HG03571 (cell line): Measurements from ENCODE around the gene PODNL1.
"Not testable (repeated sequence)": the region's sequence is repeated elsewhere in the genome, so short reads cannot be mapped to it uniquely, and the experiment has no call there.

Experiments used
- ATAC-seq: cut with Tn5 transposase; IDR thresholded peaks from one replicate; pipeline ENCODE4 v1.9.1; 2021; ENCODE audit not compliant: unreplicated experiment

The PODNL1 gene

DNA sequence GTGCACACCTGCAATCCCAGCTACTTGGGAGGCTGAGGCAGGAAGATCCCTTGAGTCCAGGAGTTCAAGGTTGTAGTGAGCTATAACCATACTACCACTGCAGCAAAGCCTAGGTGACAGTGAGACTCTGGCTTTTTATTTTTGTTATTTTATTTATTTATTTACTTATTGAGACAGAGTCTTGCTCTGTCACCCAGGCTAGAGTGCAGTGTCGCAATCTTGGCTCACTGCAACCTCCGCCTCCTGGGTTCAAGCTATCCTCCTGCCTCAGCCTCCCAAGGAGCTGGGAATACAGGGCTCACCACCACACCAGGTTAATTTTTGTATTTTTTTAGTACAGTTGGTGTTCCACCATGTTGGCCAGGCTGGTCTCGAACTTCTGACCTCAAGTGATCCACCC, 35.3 kb upstream of the PODNL1 start:
- not testable (repeated sequence) for ATAC-seq

DNA sequence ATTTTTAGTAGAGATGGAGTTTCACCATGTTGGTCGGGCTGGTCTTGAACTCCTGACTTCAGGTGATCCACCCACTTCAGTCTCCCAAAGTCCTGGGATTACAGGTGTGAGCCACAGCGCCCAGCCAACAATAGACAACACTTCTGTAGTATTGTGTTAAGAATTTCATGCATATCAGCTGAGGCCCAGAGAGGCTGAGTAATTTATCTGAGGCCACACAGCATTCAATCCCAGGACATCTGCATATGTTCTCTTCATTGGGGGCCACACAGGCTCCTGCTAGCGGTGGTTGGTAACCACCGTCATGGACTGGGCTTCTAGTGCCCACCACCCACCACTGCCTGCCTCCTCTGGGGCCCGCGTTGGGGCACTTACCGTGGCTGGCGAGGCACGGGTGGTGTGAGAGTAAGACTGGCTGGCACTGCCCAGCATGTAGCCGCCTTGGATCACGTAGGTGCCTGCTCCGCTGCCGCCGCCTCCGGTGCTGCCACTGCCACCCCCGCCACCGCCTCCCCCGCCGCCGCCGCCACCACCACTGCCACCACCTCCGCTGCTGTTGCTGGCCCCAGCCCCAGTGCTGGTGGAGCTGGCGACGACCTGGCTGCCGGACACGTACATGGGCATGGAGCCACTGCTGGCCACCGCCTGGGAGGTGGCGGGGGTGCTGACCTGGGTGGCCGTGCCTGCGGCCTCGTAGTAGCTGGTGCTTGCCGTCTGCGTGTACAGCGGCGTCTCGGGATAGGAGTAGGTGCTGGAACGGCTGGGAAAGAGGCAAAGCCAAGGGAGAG, 34.3 kb upstream of the PODNL1 start:
- no peak for ATAC-seq

DNA sequence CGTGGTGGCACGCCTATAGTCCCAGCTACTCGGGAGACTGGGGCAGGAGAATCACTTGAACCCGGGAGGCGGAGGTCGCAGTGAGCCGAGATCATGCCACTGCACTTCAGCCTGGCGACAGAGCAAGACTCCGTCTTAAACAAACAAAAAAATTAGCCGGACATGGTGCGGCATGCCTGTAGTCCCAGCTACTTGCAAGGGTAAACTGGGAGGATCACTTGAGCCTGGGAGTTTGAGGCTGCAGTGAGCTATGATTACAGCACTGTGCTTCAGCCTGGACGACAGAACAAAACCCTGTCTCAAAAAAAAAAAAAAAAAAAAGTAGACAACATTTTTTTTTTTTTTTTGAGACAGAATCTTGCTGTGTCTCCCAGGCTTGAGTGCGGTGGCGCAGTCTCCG, 33.7 kb upstream of the PODNL1 start:
- ATAC-seq: not testable (repeated sequence)

DNA sequence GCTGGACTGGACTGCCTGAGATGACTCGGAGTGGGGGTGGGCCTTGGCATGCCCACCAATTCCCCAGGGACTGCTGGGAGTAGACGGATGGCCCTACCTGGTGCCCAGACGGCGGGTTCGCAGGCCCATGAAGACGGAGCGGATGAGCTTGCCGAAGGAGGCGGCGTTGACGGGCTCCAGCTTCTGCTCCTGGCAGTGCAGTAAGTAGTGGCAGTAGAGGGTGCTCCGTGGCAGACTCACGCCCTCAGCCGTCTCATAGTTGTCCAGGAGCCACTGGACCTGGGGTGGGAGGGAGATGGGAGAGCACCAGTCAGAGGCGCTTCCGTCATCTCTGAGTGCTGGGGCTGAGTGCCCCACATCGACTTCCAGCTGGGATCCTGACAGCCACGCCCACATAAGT, 31.7 kb upstream of the PODNL1 start:
- ATAC-seq: no peak

DNA sequence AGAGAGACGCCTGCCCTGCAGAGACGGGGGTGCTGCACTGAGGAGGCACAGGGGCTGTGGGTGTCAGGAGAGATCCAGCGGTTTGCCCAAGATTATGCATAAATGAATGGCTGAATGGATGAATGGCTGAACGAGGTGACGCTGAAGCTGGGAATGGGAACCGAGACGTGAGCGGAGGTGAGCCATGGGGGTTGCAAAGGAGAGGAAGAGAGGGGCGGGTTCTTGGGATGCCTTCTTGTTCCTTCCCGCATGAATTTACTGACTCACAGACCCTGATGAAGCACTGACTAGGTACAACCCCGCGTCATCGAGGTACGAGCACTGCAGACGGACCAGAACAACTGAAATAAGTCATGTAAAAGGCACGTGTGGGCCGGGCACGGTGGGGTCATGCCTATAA, 30.8 kb upstream of the PODNL1 start:
- ATAC-seq: no peak

DNA sequence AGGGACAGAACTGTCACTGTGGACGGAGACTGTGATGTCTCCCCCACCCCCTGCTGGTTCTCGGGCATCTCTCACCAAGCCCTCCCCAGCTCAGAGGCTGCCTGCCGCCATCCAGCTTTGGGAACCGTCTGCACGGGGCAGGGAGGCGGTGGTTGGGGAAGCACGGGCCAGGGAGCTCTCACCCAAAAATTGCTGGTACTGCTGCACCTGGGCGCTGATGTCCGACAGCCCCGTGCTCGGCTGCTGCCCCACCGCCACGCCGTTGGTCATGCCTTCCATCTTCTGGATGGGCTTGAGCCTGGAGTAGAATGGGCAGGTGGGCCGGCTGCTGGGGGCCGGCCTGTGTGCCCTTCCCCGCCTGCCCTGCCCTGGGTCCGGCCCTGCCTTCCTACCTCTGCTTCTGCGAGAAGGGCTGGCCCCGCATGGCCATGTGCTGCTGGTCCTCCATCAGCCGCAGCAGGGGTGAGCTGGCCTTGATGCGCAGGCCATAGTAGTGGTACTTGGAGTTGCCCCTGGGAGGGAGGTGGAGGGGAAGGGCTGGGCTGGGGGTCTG, 30.2 kb upstream of the PODNL1 start:
- no peak for ATAC-seq

DNA sequence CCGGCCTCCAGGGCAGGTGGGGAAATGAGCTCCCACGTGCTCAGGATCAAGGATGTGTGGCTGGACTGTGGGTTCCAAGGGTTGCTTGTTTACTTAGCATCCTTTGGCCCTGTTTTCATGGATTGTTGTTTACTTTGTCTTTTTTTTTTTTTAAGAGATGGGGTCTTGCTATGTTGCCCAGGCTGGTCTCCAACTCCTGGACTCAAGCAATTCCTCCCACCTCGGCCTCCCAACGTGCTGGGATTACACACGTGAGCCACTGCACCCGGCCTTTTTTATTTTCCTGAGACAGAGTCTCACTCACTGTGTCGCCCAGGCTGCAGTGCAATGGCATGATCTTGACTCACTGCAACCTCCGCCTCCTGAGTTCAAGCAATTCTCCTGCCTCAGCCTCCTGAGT, 29.0 kb upstream of the PODNL1 start:
- ATAC-seq: not testable (repeated sequence)

DNA sequence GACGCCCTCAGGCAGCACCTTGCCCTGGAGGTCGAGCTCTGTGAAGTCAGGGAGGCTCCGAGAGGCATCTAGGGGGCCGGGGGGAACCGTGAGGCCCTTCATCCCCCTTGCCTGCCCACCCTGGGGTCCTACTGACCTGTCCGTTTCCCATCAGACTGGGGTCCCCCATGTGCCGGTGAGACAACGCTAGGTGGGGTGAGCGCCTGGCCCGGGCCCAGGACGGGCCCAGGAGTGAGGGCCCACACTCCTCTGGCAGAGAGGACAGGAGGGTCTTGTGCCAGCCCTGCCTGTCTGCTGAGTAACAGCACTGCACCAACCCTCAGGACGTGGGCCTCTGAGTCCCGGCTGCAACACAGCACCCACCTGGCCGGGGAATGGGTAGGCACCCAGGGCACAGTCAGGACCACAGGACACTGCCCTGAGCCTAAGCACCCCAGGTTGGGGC, 28.5 kb upstream of the PODNL1 start:
- ATAC-seq: no peak

DNA sequence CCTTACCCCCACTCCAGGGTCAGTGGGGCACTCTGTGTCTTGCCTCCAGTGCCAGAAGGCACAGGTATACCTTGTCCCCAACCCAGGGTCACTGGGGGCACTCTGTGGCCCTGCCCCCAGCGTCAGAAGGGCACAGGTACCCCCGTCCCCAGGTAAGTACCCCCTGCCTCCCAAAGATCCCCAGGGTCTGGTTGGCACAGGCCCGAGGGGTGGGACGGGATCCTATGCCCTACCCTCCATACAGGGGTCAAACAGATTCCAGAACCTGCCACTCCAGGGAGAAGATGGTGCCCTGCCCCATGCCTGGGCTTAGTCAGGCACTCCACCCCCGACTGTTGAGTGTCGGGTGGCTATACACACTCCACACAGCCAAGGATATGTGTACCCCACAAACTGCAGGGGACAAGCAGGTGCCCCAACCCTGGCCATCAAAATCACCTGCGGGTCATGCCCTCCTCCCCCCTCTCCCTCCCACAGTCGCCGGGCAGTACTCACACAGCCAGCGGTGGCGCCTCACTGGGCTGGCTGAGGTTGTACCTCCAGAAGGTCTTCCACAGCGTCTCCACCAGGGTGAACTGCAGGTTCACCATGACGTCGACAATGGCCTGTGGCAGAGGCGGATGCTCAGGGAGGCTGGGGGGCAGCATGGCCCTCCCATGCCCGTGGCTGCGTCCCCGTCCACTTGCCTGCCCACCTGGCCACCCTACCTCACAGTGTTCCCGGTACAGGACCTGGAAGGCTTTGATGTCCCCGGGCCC, 27.9 kb upstream of the PODNL1 start:
- ATAC-seq: no peak

DNA sequence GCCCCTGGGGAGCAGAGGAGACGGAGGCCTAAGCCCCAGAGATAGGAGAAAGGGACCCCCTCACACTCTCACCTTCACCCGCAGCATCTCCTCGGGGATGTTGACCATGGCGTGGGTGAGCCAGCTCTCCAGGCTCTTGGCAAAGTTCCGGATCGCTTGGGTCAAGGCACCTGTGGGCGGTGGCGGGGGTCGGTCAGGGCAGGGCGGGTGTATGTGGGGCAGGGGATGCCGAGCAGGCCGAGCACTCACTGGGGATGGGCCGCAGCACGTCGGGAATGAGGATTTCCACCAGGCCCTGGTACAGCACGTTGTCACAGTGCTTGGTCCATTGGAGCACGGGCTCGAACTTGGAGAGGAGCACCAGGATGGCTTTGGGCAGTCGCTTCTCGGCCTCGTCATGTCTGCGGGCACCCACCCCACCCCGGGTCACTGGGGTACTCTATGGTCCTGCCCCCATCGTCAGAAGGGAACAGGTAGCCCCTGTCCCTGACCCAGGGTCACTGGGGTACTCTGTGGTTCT, 27.2 kb upstream of the PODNL1 start:
- ATAC-seq: no peak

DNA sequence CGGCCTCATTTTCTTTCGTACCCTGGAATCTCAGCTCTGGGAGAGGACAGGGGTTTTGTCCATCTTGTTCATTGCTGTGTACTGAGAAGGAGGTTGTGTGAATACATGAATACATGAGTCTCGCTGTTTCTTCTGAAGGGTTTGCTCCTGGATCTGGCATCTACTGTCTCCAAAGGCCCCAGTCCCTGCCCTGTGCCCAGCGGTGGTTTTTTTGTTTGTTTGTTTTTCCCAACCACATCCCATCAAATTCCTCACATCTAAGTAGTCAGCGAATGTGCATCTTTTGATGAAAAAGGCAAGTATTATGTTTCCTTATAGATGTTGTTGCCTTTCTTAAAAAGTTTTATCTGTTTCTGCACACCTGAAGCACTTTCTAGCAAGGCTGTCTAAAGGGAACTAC, 26.6 kb upstream of the PODNL1 start:
- ATAC-seq: no peak

DNA sequence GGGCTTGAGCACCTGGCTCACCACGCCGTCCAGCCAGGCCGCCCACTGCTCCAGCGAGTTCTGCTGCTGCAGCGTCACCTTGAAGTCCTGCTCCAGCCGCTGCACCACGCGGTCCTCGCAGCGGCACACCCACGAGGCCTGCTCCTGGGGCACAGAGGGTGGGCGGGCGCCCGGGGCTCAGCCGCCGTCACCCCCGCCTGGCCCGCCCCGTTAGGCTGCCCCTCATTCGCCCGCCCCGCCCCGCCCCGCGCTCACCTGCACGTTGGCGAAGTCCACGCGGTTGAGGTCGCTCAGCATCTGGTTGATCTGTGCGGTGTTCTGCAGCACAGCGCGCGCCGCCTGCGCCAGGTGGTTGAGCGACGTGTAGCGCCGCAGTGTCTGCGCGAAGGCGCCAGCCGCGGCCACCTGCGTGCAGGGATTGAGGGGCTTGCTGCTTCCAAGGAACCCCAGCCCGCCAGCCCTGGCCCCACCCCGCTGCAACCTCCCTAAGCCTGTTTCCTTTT, 25.4 kb upstream of the PODNL1 start:
- ATAC-seq: no peak

DNA sequence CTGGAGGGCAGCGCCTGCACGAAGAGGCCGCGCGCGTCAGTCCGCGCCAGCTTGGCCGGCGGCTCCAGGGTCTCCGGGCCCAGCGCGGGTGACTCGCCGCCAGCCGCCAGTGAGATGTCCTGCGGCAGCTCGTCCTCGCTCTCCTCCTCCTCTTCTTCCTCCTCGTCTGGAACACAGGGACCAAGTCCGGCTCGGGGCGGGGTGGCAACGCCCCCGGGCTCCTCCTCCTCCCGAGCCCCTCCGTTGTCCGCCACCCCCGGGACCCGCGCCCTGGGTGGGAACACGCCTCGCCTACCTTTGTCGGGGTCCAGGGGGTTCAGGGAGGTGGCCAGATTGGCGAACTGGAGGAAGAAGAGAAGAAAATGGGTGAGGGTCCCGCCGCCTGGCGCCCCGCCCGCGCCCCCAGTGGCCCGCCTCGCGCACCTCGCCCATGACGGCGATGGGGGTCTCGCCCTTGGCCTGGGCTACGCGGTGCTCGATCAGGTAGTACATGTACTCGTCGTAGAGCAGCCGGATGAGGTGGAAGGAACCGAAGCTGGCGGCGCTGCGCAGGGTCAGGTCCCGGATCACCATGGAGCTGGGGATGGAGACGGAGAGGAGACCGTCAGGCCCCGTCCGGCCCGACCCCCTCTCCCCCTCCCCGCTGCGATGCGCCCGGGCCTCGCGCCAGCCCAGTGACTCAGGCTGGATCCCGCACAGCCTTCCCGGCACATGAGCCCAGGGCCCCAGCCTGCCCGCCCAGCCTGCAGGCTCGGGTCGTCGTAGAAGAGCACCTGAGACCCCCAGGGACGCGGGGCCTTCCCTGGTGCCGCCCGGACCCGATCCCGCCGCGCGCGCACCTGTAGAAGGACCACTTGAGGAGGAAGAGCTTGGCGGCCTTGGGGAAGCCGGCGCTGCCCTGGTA, 24.7 kb upstream of the PODNL1 start:
- ATAC-seq: no peak

DNA sequence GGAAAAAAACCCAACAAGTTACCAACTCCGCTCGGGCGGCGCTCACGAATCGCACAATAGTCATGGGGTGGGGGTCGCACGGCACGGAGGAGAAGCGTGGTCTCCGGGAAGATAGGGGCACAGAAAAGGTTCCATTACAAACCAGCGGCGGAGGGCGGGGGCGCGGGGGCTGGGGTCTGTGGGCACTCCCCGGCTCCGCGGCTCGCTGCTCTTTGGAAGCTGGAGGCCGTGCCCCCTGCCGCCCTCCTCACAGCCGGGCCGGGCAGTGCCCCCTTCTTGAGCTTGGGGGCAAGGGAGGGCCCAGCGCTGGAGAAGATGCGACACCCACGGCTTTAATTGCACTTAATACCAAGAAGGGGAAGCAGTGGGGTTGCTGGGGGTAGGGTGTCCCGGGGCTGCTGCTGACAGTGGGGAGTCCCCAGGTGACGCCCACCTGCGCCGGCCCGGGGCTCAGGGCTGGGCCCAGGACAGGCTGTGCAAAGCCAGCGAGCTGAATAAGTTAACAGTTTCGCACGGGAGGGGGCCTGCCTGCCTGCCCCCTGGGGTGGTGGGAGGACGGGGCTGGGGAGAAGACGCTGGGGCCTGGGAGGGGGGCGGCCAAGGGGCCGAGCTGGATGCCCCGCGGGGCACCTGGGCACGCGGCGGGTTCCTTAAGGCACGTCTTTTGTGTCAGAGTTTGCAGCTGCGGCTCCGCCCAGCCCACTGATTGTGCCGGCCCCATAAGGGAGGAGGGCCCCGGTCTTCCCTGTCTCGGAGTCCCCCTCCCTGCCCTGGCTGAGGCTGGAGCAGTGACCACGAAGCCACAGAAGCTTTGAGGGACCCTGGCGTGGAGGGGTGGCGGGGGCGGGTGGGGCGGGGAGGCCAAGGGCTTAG, 23.8 kb upstream of the PODNL1 start:
- no peak for ATAC-seq

DNA sequence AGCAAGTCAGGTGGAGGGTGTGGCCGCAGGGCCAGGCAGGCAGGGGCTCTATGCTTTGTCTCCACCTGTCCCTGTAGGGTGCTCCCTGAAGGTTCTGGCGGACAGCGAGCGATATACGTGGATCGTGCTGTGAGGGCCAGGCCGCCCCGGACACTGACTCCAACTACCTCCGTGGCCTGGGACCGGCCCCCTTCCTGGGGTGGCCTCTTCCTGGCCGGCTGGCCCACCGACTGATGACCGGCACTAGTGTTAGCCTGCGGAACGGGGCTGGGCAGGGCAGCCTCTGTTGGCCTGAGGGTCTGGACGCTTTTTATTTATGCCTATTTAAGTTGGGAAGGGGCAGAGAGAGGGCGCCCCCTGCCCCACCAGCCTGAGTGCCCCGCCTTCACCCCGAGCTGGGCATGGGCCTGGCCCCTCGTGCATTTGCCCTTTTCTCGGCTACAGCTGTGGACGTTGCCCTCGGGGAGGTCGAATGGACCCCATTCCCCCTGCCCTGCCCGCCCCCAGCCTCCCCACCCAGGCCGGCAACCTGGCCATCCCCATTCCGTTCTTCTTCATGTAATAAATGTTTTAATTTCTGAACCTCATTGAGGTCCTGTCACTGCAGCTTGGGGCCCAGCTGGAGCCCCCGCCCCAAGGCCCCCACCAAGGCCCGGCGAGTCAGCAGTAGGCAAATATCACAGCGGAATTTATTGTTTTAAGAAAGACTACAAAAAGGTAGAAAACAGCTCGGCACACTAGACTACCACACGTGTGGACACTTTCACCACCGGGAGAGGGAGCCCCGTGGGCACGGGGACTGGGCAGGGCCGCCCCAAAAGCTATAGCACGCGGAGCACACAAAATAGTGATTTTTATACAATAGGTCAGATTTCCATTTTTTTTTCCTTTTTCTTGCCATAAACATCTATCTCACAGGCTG, 22.9 kb upstream of the PODNL1 start:
- no peak for ATAC-seq

DNA sequence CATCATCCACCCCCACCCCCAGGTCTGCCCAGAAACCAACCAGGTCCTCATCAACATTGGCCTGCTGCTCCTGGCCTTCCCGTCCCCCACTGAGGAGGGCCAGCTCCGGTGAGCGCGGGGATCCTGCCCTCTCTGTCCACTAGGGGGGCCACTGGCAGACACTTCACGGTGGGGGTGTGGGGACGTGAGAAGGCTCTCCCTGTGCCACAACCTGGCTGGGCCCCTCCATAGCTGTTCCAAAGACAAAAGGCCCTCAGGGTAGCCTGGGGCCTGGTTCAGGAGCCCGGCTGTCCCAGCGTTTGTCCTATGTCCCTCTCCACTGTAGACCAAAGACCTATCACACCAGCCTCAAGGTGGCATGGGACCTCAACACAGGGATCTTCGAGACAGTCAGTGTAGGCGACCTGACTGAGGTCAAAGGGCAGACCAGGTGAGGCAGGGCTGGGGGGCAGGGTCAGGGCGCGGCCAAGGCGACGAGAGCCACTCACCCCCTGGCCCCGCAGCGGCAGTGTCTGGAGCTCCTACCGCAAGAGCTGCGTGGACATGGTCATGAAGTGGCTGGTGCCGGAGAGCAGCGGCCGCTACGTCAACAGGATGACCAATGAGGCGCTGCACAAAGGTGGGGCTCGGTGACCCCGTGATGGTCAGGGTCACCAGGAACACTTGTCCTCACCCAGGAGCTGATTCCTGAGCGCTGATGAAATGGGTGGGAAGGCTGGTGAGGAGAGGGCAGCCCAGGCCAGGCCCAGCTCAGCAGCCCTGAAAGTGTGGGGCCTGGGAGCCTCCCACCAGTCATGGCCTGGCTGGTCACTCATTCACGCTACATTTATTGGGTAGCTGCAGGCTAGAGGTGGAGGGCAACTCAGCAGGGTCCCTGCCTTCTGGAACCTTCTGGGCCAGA, 22.0 kb upstream of the PODNL1 start:
- ATAC-seq: no peak

DNA sequence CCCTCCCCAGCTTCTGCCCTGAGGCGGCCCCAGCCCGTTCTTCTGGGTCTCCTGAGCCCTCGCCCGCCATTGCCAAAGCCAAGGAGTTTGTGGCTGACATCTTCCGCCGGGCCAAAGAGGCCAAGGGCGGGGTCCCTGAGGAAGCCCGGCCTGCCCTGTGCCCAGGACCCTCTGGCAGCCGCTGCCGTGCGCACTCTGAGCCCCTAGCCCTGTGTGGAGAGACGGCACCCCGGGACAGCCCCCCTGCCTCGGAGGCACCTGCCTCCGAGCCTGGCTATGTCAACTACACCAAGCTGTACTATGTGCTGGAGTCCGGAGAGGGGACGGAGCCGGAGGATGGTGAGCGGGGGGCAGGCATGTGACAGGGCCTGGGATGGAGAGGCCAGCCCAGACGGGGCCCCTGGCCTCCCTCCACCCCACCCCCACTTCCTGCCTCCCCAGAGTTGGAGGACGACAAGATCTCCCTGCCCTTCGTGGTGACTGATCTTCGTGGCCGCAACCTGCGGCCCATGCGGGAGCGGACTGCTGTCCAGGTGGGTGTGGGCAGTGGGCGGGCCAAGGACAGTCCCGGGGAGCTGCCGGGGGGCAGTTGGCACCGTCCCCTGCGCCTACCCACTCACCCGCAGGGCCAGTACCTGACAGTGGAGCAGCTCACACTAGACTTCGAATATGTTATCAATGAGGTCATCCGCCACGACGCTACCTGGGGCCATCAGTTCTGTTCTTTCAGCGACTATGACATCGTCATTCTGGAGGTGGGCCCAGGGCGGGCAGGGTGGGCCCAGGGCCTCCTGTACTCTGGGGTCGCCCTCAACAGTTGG, 21.1 kb upstream of the PODNL1 start:
- ATAC-seq: no peak
